Measurements from ENCODE around the gene FAM216B.
"Not testable (repeated sequence)": the region's sequence is repeated elsewhere in the genome, so short reads cannot be mapped to it uniquely, and the experiment has no call there.

FAM216B gene

GRCh38 chr13:42781352-42781751, at the start of gene FAM216B:
Gene FAM216B (plus strand): TSS chr13:42781584. CDS start chr13:42784068, 2,484 bp downstream.
- DNase-seq (ENCODE audit: low read depth) = no peak

- no peak for DNase-seq (ENCODE audit: low read depth)
Measured at GRCh38 chr13:42732073-42732472, 49.3 kb upstream of the FAM216B start.

- DNase-seq (ENCODE audit: low read depth) = no peak
Measured at GRCh38 chr13:42733046-42733445, 48.3 kb upstream of the FAM216B start.

GRCh38 chr13:42735010-42735409, 46.4 kb upstream of the FAM216B start:
- no peak for DNase-seq (ENCODE audit: low read depth)

- no peak for DNase-seq (ENCODE audit: low read depth)
Measured at GRCh38 chr13:42740753-42741152, 40.6 kb upstream of the FAM216B start.

GRCh38 chr13:42741914-42742313, 39.5 kb upstream of the FAM216B start:
- DNase-seq (ENCODE audit: low read depth) = no peak

- DNase-seq (ENCODE audit: low read depth) = no peak
Measured at GRCh38 chr13:42745655-42746054, 35.7 kb upstream of the FAM216B start.

GRCh38 chr13:42746866-42747265, 34.5 kb upstream of the FAM216B start:
- DNase-seq (ENCODE audit: low read depth) = no peak

GRCh38 chr13:42747399-42747873, 33.9 kb upstream of the FAM216B start:
- DNase-seq (ENCODE audit: low read depth) = no peak

- DNase-seq (ENCODE audit: low read depth) = no peak
Measured at GRCh38 chr13:42750794-42751193, 30.6 kb upstream of the FAM216B start.

GRCh38 chr13:42751693-42752092, 29.7 kb upstream of the FAM216B start:
- no peak for DNase-seq (ENCODE audit: low read depth)

- DNase-seq (ENCODE audit: low read depth) = no peak
Measured at GRCh38 chr13:42752731-42753130, 28.7 kb upstream of the FAM216B start.

GRCh38 chr13:42753697-42754096, 27.7 kb upstream of the FAM216B start:
- no peak for DNase-seq (ENCODE audit: low read depth)

- DNase-seq (ENCODE audit: low read depth) = no peak
Measured at GRCh38 chr13:42754801-42755510, 26.4 kb upstream of the FAM216B start.

GRCh38 chr13:42757678-42758420, 23.5 kb upstream of the FAM216B start:
- DNase-seq (ENCODE audit: low read depth) = no peak

- DNase-seq (ENCODE audit: low read depth) = no peak
Measured at GRCh38 chr13:42758515-42758914, 22.9 kb upstream of the FAM216B start.

GRCh38 chr13:42760951-42761350, 20.4 kb upstream of the FAM216B start:
- no peak for DNase-seq (ENCODE audit: low read depth)

- DNase-seq (ENCODE audit: low read depth) = no peak
Measured at GRCh38 chr13:42762251-42762650, 19.1 kb upstream of the FAM216B start.

GRCh38 chr13:42762917-42763316, 18.5 kb upstream of the FAM216B start:
- DNase-seq (ENCODE audit: low read depth) = no peak

- DNase-seq (ENCODE audit: low read depth) = no peak
Measured at GRCh38 chr13:42766016-42766415, 15.4 kb upstream of the FAM216B start.

- no peak for DNase-seq (ENCODE audit: low read depth)
Measured at GRCh38 chr13:42769650-42770049, 11.7 kb upstream of the FAM216B start.

GRCh38 chr13:42776558-42776957, 4.8 kb upstream of the FAM216B start:
- DNase-seq (ENCODE audit: low read depth) = not testable (repeated sequence)

- DNase-seq (ENCODE audit: low read depth) = no peak
Measured at GRCh38 chr13:42777467-42777866, 3.9 kb upstream of the FAM216B start.
